ENCODE measurements around the gene APOBR.
"Not testable (repeated sequence)": the region's sequence is repeated elsewhere in the genome, so short reads cannot be mapped to it uniquely, and the experiment has no call there.

Gene APOBR

GRCh38 chr16:28504707-28505404, 10.4 kb downstream of the APOBR start:
- ATAC-seq (replicated peaks): no peak
- peaks cover 0 to 3% of the 10 kb centered on the region in 2 donors for H3K27me3 Mint-ChIP-seq
- no peak overlapping the region for H3K27ac Mint-ChIP-seq
- no peak for DNase-seq
- H3K36me3 Mint-ChIP-seq: peaks cover 0 to 4% of the 10 kb centered on the region in 2 donors
- no peak overlapping the region for H3K4me3 Mint-ChIP-seq
- H3K4me1 Mint-ChIP-seq: peaks cover 23 to 27% of the 10 kb centered on the region in 2 donors
- no peaks in the 10 kb centered on the region for H3K9me3 Mint-ChIP-seq

GRCh38 chr16:28505489-28506137, 11.2 kb downstream of the APOBR start:
- Mint-ChIP-seq H3K27me3 (peaks cover 4 to 6% of the 10 kb centered on the region in 2 donors), H3K4me1 (peaks cover 23% of the 10 kb centered on the region in 2 donors), H3K36me3 (no peaks in the 10 kb centered on the region), H3K4me3 (no peak overlapping the region), H3K27ac (no peak overlapping the region), H3K9me3 (no peaks in the 10 kb centered on the region)
- ATAC-seq (replicated peaks) (no peak), DNase-seq (no peak)

- no peak for ATAC-seq (replicated peaks)
Measured at GRCh38 chr16:28511031-28511430, 16.6 kb downstream of the APOBR start.

GRCh38 chr16:28511801-28512789, 17.7 kb downstream of the APOBR start:
- Mint-ChIP-seq H3K27ac (no peak overlapping the region), H3K4me3 (no peak overlapping the region), H3K4me1 (peaks cover 14 to 16% of the 10 kb centered on the region in 2 donors), H3K27me3 (peaks cover 3 to 10% of the 10 kb centered on the region in 2 donors), H3K36me3 (no peaks in the 10 kb centered on the region), H3K9me3 (no peaks in the 10 kb centered on the region)
- DNase-seq: no peak
- ATAC-seq (replicated peaks): no peak

More at GRCh38 chr16:28511031-28511430, 16.6 kb downstream of the APOBR start:
- H3K27me3 Mint-ChIP-seq: peaks cover 6 to 10% of the 10 kb centered on the region in 2 donors
- H3K4me3 Mint-ChIP-seq: no peak overlapping the region
- peaks cover 22 to 23% of the 10 kb centered on the region in 2 donors for H3K4me1 Mint-ChIP-seq
- no peaks in the 10 kb centered on the region for H3K9me3 Mint-ChIP-seq
- H3K27ac Mint-ChIP-seq: no peak overlapping the region
- DNase-seq: no peak
- no peaks in the 10 kb centered on the region for H3K36me3 Mint-ChIP-seq

GRCh38 chr16:28513484-28514181, 19.2 kb downstream of the APOBR start:
- no peak overlapping the region for H3K27ac Mint-ChIP-seq
- H3K4me3 Mint-ChIP-seq: no peak overlapping the region
- H3K36me3 Mint-ChIP-seq: no peaks in the 10 kb centered on the region
- H3K9me3 Mint-ChIP-seq: no peaks in the 10 kb centered on the region
- DNase-seq: no peak
- H3K4me1 Mint-ChIP-seq: peaks cover under 1 to 5% of the 10 kb centered on the region in 2 donors
- no peak for ATAC-seq (replicated peaks)
- peaks cover 3 to 15% of the 10 kb centered on the region in 2 donors for H3K27me3 Mint-ChIP-seq

- Mint-ChIP-seq H3K36me3 (no peaks in the 10 kb centered on the region), H3K4me3 (no peak overlapping the region), H3K9me3 (no peaks in the 10 kb centered on the region), H3K27ac (no peak overlapping the region), H3K27me3 (peaks cover 3 to 15% of the 10 kb centered on the region in 2 donors), H3K4me1 (peaks cover 0 to 5% of the 10 kb centered on the region in 2 donors)
- DNase-seq: no peak
- ATAC-seq (replicated peaks): no peak
Measured at GRCh38 chr16:28514246-28514645, 19.8 kb downstream of the APOBR start.

- ATAC-seq (replicated peaks): no peak
- Mint-ChIP-seq H3K4me3 (no peak overlapping the region), H3K4me1 (peaks cover 5 to 6% of the 10 kb centered on the region in 2 donors), H3K36me3 (no peaks in the 10 kb centered on the region), H3K27me3 (peaks cover 0 to 10% of the 10 kb centered on the region in 2 donors), H3K9me3 (no peaks in the 10 kb centered on the region), H3K27ac (no peak overlapping the region)
- no peak for DNase-seq
Measured at GRCh38 chr16:28520672-28521071, 26.2 kb downstream of the APOBR start.

- Mint-ChIP-seq H3K4me3 (no peak overlapping the region), H3K36me3 (no peaks in the 10 kb centered on the region), H3K27ac (no peak overlapping the region)
Measured at GRCh38 chr16:28521436-28521835, 27.0 kb downstream of the APOBR start.

GRCh38 chr16:28522792-28523191, 28.3 kb downstream of the APOBR start:
- no peak for DNase-seq
- Mint-ChIP-seq H3K36me3 (no peaks in the 10 kb centered on the region), H3K27me3 (peaks cover 0 to 12% of the 10 kb centered on the region in 2 donors), H3K4me3 (no peak overlapping the region), H3K27ac (no peak overlapping the region), H3K4me1 (peaks cover 4 to 5% of the 10 kb centered on the region in 2 donors), H3K9me3 (no peaks in the 10 kb centered on the region)
- ATAC-seq (replicated peaks): peak in 1 of 2 donors; percentile 36

More at GRCh38 chr16:28521436-28521835, 27.0 kb downstream of the APOBR start:
- Mint-ChIP-seq H3K27me3 (peaks cover 0 to 13% of the 10 kb centered on the region in 2 donors), H3K9me3 (no peaks in the 10 kb centered on the region), H3K4me1 (peaks cover 5 to 6% of the 10 kb centered on the region in 2 donors)
- DNase-seq (no peak), ATAC-seq (replicated peaks) (no peak)

GRCh38 chr16:28524681-28525171, 30.3 kb downstream of the APOBR start:
- no peak overlapping the region for H3K4me3 Mint-ChIP-seq
- ATAC-seq (replicated peaks) (peak in 1 of 2 donors; percentile 63), DNase-seq (no peak)
- H3K36me3 Mint-ChIP-seq: no peaks in the 10 kb centered on the region
- peaks cover 4 to 5% of the 10 kb centered on the region in 2 donors for H3K4me1 Mint-ChIP-seq
- peaks cover 0 to 12% of the 10 kb centered on the region in 2 donors for H3K27me3 Mint-ChIP-seq
- H3K27ac Mint-ChIP-seq: no peak overlapping the region
- H3K9me3 Mint-ChIP-seq: no peaks in the 10 kb centered on the region

GRCh38 chr16:28526201-28527099, 32.0 kb downstream of the APOBR start:
- Mint-ChIP-seq H3K27ac (no peak overlapping the region), H3K36me3 (no peaks in the 10 kb centered on the region), H3K4me3 (no peak overlapping the region), H3K9me3 (no peaks in the 10 kb centered on the region), H3K4me1 (peaks cover 4 to 5% of the 10 kb centered on the region in 2 donors), H3K27me3 (peaks cover 0 to 7% of the 10 kb centered on the region in 2 donors)
- DNase-seq: no peak
- no peak for ATAC-seq (replicated peaks)

GRCh38 chr16:28527100-28527785, 32.8 kb downstream of the APOBR start:
- not testable (repeated sequence) for H3K9me3 Mint-ChIP-seq; ATAC-seq (replicated peaks); H3K4me3 Mint-ChIP-seq; DNase-seq; H3K27ac Mint-ChIP-seq; H3K36me3 Mint-ChIP-seq; H3K27me3 Mint-ChIP-seq
- H3K4me1 Mint-ChIP-seq: peaks cover 8 to 12% of the 10 kb centered on the region in 2 donors

Data from stimulated activated naive B cell treated with anti-CD40 and anti-IgM and Interleukin-4, amounts not matched to agents 10 μg/mL and 1 μg/mL and 100 μg/mL, for 72 hours (primary cell).